22Rv1 (cell line): ENCODE results near the gene ARHGAP6.
A peak's percentile ranks its signal among the peaks of the same experiment; 100 is the strongest.

Experiments used
- H3K27ac ChIP-seq: fragments of 450-650 bp; 2 replicates; pipeline ENCODE4 v1.5.1; 2017
- ZFX ChIP-seq: fragments of 450-650 bp; IDR thresholded peaks from 2 replicates; pipeline ENCODE4 v1.6.1; 2017; ENCODE audit warnings: antibody characterized with exemption, borderline replicate concordance
- TF ChIP-seq, protein P1 (sequence below): fragments of 450-650 bp; IDR thresholded peaks from 2 replicates; pipeline ENCODE4 v1.5.1; 2017; ENCODE audit warnings: mild to moderate bottlenecking

ARHGAP6 gene

DNA sequence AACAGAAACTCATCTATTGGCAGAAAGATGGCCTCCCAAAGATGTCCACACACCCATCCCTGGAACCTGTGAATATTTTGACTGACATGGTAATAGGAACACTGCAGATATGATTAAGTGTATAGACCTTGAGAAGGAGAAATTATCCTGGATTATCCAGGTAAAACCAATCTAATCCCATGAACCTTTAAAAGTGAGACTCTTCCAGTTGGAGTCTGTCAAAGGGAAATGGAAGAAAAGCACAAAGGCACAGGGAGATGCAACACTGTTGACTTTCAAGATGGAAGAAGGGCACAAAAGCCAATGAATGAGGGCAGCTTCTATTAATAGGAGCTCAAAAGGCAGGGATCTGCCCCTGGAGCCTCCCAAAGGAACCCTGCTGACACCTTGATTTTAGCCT lies 289.6 kb downstream of the ARHGAP6 start:
- peak overlapping the region; percentile 37; the same call in 1 of the 2 replicates for H3K27ac ChIP-seq
- TF ChIP-seq, protein P1, sequence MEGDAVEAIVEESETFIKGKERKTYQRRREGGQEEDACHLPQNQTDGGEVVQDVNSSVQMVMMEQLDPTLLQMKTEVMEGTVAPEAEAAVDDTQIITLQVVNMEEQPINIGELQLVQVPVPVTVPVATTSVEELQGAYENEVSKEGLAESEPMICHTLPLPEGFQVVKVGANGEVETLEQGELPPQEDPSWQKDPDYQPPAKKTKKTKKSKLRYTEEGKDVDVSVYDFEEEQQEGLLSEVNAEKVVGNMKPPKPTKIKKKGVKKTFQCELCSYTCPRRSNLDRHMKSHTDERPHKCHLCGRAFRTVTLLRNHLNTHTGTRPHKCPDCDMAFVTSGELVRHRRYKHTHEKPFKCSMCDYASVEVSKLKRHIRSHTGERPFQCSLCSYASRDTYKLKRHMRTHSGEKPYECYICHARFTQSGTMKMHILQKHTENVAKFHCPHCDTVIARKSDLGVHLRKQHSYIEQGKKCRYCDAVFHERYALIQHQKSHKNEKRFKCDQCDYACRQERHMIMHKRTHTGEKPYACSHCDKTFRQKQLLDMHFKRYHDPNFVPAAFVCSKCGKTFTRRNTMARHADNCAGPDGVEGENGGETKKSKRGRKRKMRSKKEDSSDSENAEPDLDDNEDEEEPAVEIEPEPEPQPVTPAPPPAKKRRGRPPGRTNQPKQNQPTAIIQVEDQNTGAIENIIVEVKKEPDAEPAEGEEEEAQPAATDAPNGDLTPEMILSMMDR: no peak
- TF ChIP-seq ZFX: no peak

DNA sequence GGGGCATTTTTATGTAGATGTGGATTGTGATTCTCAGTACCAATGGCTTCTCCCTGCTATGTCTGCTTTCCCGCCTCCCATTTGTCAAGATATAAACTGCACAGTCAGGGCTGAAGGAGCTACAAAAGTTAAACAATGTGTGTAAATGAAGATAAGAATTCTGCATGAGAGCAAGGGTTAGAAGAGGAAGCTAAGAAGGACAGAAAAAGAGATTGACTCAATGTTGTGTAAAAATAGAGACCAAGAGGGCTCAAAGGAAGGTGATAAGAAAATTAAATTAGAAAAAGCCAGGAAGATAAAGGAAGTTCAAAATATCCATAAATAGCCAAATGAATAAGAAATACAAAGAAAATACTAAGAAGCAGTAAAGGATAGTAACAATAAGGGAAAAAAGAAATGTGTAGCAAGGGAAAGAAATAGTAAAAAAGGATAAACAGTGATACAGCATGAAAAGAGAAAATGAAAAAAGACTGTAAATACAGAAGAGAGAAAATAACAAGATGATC lies 290.1 kb downstream of the ARHGAP6 start:
- no peak for TF ChIP-seq ZFX
- TF ChIP-seq, protein P1: no peak
- H3K27ac ChIP-seq: peak overlapping the region; percentile 37

DNA sequence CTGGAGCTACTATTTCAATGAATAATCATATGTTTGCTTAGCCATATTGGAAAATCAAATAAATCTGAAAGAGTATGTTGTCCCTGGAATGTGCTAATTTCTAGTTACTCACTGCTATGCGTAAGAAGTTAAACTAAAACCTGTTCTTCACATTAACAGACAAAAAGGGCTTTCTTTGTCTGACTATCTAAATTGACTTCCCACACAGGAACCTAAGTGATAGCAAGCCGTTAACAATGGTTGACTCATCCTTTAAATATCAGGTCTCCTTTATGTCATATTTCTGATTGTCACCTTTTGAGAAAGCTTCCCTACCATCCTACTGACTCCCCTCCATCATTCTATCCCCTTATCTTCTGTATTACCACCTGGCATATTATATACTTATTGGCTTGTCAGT lies 291.1 kb downstream of the ARHGAP6 start:
- peak overlapping the region; percentile 37 for H3K27ac ChIP-seq
- TF ChIP-seq, protein P1: no peak
- TF ChIP-seq ZFX: no peak

DNA sequence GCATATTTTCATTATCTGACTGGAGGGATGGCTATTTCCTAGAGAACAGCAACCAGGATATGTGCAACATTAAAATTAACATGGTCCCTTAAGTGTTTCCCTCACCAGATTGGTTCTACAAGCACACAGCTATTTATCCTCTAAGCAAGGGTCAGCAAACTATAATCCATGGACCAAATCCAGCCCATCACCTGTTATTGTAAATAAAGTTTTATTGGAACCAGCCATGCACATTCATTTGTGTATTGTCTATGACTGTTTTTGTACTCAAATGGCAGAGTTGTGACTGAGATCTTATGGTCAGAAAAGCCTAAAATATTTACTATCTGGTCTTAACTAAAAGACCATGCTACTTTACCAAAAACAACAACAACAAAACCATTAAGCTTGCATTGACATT lies 294.6 kb downstream of the ARHGAP6 start:
- TF ChIP-seq, protein P1: no peak
- no peak for TF ChIP-seq ZFX
- peak overlapping the region; percentile 94 for H3K27ac ChIP-seq

DNA sequence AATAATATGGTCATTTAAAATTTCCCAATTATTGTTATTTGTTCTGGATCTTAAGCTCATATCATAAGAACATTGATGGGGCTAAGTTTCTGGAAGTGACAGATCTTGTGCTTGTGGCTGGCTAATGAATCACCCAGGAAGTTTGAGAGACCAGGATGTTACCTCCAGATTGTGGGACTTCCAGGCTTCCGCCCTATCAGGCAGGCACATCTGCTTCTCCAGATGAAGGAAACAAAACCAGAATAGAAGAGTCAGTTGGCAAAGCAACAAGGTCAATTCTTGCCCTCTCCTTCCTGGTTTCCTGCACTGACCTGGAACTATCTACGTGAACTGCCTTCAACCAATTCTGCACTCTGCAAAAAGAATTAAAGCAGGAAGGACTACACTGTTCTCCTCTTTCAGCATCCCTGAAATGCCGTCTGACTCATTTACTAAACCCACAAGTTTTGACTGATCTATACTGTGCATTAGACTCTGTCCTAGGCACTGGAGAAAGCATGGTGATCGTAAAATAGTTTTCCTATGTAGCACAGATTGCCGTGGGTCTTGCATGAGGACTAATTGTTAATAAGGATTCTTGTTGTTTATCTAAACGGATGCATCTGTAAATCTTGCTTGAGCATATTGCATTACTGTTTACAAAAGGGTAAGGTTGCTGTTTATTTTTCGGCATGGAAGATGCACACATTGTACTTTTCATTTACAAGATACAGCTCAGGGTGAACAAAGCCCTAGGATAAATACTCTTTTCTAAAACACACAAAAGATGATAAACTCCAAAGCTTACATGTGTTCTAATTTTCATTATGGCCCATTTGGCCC lies 297.9 kb downstream of the ARHGAP6 start:
- peak overlapping the region; percentile 94 for H3K27ac ChIP-seq
- TF ChIP-seq, protein P1: no peak
- TF ChIP-seq ZFX: no peak

DNA sequence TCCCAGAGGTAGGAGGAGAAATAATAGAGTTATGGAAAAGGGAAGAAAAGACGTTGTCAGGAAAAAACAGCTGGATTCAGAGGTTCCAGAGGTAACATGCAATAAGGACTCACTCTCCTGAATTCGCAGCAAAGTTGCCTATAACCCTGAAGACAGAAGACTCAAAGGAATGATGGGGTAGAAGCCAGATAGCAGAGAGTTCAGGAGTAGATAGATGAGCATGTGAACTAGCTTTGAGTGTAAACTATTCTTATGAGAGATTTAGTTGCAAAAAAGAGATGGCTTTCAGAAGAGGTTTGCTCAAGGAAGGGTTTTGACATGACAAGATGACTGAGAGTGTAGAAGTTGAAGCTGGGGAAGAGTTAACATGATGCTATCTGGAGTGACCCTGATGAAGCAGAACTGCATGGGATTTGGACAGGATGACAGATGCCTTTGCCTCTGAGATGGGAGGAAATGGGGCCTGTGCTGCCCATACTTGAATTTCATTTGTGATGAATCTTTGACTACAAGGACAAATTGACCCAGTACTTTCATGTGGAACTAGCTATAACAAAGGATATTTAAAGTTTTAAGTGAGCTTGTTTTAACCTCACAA lies 298.6 kb downstream of the ARHGAP6 start:
- TF ChIP-seq, protein P1: no peak
- TF ChIP-seq ZFX: no peak

DNA sequence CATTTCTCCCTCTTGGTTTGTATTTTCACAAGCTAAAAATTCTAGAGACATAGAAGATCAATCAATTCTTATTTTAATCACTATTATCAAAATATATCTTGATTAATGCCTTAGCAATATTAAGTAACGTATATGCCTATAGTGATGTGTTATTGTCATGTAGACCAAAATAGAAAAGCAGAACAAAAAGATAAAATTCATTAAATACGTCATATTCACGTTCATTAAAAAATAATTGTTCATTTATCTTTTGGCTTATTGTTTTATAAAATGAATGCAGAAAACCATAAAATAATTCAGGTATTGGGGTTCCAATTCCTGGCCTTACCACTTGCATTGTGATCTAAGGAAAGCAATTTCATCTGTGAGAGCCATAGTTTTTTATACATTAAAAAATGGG lies 300.3 kb downstream of the ARHGAP6 start:
- no peak overlapping the region for H3K27ac ChIP-seq

More for the DNA sequence above, 298.6 kb downstream of the ARHGAP6 start:
- peak overlapping the region; percentile 94 for H3K27ac ChIP-seq

More for the DNA sequence above, 300.3 kb downstream of the ARHGAP6 start:
- no peak for TF ChIP-seq ZFX
- TF ChIP-seq, protein P1: no peak
